GM18868 (cell line): ENCODE results near the gene POLR3H.
"Not testable (repeated sequence)": the region's sequence is repeated elsewhere in the genome, so short reads cannot be mapped to it uniquely, and the experiment has no call there.

Experiments used
- ATAC-seq: cut with Tn5 transposase; IDR thresholded peaks from one replicate; pipeline ENCODE4 v1.9.1; 2021; ENCODE audit warnings: mild to moderate bottlenecking, moderate library complexity; ENCODE audit not compliant: unreplicated experiment

POLR3H gene

GRCh38 chr22:41565403-41566054, 21.3 kb upstream of the POLR3H start:
- ATAC-seq, result no peak

GRCh38 chr22:41564563-41564962, 20.3 kb upstream of the POLR3H start:
- ATAC-seq, result no peak

- no peak for ATAC-seq
Measured at GRCh38 chr22:41563051-41563711, 18.9 kb upstream of the POLR3H start.

- no peak for ATAC-seq
Measured at GRCh38 chr22:41562461-41562860, 18.2 kb upstream of the POLR3H start.

- no peak for ATAC-seq
Measured at GRCh38 chr22:41561788-41562187, 17.5 kb upstream of the POLR3H start.

- no peak for ATAC-seq
Measured at GRCh38 chr22:41561335-41561734, 17.1 kb upstream of the POLR3H start.

- no peak for ATAC-seq
Measured at GRCh38 chr22:41560095-41560471, 15.8 kb upstream of the POLR3H start.

- not testable (repeated sequence) for ATAC-seq
Measured at GRCh38 chr22:41558241-41558630, 14.0 kb upstream of the POLR3H start.

- no peak for ATAC-seq
Measured at GRCh38 chr22:41557401-41558240, 13.4 kb upstream of the POLR3H start.

- ATAC-seq, result no peak
Measured at GRCh38 chr22:41556561-41556960, 12.3 kb upstream of the POLR3H start.

- no peak for ATAC-seq
Measured at GRCh38 chr22:41555325-41555982, 11.2 kb upstream of the POLR3H start.

- ATAC-seq, result no peak
Measured at GRCh38 chr22:41551877-41552582, 7.8 kb upstream of the POLR3H start.

GRCh38 chr22:41550952-41551491, 6.8 kb upstream of the POLR3H start:
- ATAC-seq, result no peak

GRCh38 chr22:41548830-41549211, 4.6 kb upstream of the POLR3H start:
- ATAC-seq, result no peak

GRCh38 chr22:41544671-41545476, 604 bp upstream of the POLR3H start:
- ATAC-seq, result no peak

- no peak for ATAC-seq
Measured at GRCh38 chr22:41542224-41542623, 2.0 kb downstream of the POLR3H start.

GRCh38 chr22:41541484-41541883, 2.8 kb downstream of the POLR3H start:
- ATAC-seq, result no peak

GRCh38 chr22:41540365-41540764, 3.9 kb downstream of the POLR3H start:
- ATAC-seq, result no peak

- no peak for ATAC-seq
Measured at GRCh38 chr22:41540006-41540315, 4.3 kb downstream of the POLR3H start.
